ENCODE data around the gene TIGD7.

DNA sequence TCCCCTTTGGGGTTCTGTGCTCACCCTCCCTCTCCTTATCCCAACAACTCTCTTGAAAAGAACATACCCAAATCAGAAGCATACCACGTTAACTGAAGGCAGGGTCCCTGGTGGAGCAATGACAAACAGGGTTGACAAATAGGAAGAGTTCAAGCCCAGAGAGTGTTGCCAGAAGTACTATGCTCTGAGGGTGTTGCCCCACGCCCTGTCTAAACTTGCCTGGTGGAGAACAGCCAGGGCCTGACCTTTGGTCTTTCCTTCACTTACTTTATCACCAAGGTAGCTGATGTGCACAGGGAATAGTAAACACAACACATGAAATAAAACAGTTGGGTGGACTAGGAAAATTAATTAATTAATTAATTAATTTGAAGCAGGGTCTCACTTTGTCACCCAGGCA, 23.4 kb upstream of the TIGD7 start:
- TF ChIP-seq, protein P1, sequence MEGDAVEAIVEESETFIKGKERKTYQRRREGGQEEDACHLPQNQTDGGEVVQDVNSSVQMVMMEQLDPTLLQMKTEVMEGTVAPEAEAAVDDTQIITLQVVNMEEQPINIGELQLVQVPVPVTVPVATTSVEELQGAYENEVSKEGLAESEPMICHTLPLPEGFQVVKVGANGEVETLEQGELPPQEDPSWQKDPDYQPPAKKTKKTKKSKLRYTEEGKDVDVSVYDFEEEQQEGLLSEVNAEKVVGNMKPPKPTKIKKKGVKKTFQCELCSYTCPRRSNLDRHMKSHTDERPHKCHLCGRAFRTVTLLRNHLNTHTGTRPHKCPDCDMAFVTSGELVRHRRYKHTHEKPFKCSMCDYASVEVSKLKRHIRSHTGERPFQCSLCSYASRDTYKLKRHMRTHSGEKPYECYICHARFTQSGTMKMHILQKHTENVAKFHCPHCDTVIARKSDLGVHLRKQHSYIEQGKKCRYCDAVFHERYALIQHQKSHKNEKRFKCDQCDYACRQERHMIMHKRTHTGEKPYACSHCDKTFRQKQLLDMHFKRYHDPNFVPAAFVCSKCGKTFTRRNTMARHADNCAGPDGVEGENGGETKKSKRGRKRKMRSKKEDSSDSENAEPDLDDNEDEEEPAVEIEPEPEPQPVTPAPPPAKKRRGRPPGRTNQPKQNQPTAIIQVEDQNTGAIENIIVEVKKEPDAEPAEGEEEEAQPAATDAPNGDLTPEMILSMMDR (IDR thresholded peaks at IDR 0.05) = no peak
- TF ChIP-seq POLR2A (IDR thresholded peaks at IDR 0.05) = no peak
- no peak for TF ChIP-seq POLR2AphosphoS5 (IDR thresholded peaks at IDR 0.05)

Data from transverse colon (tissue), 4 donors.